ENCODE results near the gene BRD9. TPM values are rescaled to one million over a fixed set of nuclear protein-coding genes. Genes with fewer than 3 reads are reported as not detected.
"Not testable (repeated sequence)": the region's sequence is repeated elsewhere in the genome, so short reads cannot be mapped to it uniquely, and the experiment has no call there.

Gene BRD9
- total RNA-seq, 1 donor from 2014 or later = 104 TPM

DNA sequence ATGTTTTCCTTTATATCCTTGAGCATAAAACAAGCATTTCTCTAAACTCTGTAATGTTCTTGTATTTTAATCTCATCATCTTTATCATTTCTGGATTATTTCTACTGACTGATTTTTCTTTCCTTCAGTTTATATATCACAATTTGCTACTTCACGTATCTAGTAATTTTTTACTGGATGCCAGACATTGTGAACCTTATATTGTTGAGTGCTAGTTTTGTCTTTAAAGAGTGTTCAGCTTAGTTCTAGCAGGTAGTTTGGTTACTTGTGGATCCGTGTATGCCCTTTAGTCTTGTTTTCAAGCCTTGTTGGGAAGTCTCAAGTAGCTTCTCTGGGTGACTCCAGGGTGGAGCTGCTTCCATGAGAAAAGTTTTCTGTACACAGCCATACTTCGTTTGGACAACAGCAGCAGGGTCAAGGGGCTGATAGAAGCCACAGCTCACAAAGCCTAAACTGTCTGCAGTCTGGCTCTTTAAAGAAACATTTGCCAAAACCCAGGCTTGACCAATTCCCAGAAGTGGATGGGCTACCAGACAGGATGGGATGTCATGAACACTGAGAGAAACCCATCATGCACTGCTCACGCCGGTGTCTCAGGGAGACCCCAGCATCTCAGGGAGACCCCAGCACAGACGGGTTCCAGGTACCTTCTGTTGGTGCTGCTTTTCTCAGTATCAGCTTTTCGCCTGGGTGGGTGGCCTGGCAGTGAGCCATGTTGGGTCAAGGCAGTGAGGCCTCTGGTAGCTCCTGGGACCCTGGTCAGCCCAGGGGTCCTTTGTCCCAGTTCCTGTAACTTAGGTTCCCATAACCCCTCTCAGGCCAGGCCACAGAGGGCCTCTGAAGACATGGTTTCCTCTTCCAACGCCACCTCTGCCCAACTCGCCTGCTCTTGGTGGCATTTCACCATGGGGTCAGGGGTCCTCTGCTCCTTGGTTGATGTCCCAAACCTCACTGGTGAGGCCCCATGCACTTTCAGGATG is 29.1 kb upstream of the BRD9 start:
- H3K36me3 Mint-ChIP-seq (ENCODE audit: unreplicated experiment) = no peaks in the 10 kb centered on the region
- peaks cover 4% of the 10 kb centered on the region for H3K27me3 Mint-ChIP-seq (ENCODE audit: unreplicated experiment)
- no peak overlapping the region for H3K4me3 Mint-ChIP-seq (ENCODE audit: unreplicated experiment)
- H3K27ac Mint-ChIP-seq (ENCODE audit: unreplicated experiment) = no peak overlapping the region
- peaks cover 10% of the 10 kb centered on the region for H3K4me1 Mint-ChIP-seq (ENCODE audit: low read depth, unreplicated experiment)
- TF ChIP-seq, protein P1, sequence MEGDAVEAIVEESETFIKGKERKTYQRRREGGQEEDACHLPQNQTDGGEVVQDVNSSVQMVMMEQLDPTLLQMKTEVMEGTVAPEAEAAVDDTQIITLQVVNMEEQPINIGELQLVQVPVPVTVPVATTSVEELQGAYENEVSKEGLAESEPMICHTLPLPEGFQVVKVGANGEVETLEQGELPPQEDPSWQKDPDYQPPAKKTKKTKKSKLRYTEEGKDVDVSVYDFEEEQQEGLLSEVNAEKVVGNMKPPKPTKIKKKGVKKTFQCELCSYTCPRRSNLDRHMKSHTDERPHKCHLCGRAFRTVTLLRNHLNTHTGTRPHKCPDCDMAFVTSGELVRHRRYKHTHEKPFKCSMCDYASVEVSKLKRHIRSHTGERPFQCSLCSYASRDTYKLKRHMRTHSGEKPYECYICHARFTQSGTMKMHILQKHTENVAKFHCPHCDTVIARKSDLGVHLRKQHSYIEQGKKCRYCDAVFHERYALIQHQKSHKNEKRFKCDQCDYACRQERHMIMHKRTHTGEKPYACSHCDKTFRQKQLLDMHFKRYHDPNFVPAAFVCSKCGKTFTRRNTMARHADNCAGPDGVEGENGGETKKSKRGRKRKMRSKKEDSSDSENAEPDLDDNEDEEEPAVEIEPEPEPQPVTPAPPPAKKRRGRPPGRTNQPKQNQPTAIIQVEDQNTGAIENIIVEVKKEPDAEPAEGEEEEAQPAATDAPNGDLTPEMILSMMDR (IDR thresholded peaks at IDR 0.05; ENCODE audit: partially characterized antibody, unreplicated experiment) = no peak
- peaks cover 3% of the 10 kb centered on the region for H3K9me3 Mint-ChIP-seq (ENCODE audit: unreplicated experiment)
- DNase-seq = no peak

DNA sequence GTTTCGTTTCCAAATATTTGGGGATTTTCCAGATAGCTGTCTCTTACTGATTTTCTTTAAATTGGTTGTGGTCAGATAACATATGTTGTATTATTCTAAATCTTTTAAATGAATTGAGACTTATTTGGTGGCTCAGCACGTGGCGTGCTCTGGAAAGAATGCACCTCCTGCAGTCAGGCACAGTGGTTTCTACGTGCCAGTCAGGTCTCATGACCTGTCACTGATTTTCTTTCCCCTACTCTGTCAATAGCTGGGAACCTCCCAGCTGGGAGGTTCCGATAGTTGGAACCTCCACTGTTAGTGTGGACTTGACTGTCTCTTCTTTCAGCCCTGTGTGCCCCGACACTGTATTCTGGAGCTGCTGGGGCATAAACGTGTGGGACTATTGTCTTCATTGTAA is 27.7 kb upstream of the BRD9 start:
- Mint-ChIP-seq H3K9me3 (ENCODE audit: unreplicated experiment) (no peaks in the 10 kb centered on the region), H3K36me3 (ENCODE audit: unreplicated experiment) (no peaks in the 10 kb centered on the region), H3K27me3 (ENCODE audit: unreplicated experiment) (no peaks in the 10 kb centered on the region), H3K4me1 (ENCODE audit: low read depth, unreplicated experiment) (peaks cover 8% of the 10 kb centered on the region), H3K4me3 (ENCODE audit: unreplicated experiment) (no peak overlapping the region), H3K27ac (ENCODE audit: unreplicated experiment) (no peak overlapping the region)
- TF ChIP-seq, protein P1 (IDR thresholded peaks at IDR 0.05; ENCODE audit: partially characterized antibody, unreplicated experiment) = no peak
- no peak for DNase-seq

DNA sequence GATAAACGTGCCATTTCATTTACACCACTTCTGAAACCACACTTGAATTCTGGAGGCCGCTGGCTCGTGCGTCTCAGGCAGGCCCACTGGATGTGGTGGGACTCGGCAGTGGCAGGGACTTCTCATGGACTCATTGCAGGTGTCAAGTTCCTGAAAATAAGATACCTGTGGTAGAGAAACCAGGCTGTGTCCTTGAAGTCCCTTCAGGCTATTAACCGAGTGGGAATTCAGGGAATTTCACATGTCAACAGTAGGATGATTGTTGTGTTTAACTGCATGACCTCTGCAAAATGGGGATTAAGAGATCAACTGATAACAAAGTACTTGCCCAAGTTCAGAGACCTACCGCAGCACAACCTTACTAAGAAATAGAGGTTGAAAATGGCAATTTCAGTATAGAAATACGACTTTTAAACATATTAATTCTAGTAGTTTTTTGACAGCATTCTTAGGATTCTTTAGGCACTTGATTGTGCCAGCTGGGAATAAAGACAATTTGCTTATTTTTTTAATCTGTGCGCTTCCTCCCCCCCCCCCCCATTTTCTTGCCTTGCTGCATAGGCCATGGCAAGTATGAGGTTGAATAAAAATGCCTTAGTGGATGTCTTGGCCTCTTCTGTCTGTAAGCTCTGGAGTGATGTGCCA is 26.9 kb upstream of the BRD9 start:
- H3K27me3 Mint-ChIP-seq (ENCODE audit: unreplicated experiment) = no peaks in the 10 kb centered on the region
- peaks cover 8% of the 10 kb centered on the region for H3K4me1 Mint-ChIP-seq (ENCODE audit: low read depth, unreplicated experiment)
- DNase-seq = no peak
- H3K27ac Mint-ChIP-seq (ENCODE audit: unreplicated experiment) = no peak overlapping the region
- H3K4me3 Mint-ChIP-seq (ENCODE audit: unreplicated experiment) = no peak overlapping the region
- H3K9me3 Mint-ChIP-seq (ENCODE audit: unreplicated experiment) = no peaks in the 10 kb centered on the region
- TF ChIP-seq, protein P1 (IDR thresholded peaks at IDR 0.05; ENCODE audit: partially characterized antibody, unreplicated experiment) = no peak
- H3K36me3 Mint-ChIP-seq (ENCODE audit: unreplicated experiment) = no peaks in the 10 kb centered on the region

DNA sequence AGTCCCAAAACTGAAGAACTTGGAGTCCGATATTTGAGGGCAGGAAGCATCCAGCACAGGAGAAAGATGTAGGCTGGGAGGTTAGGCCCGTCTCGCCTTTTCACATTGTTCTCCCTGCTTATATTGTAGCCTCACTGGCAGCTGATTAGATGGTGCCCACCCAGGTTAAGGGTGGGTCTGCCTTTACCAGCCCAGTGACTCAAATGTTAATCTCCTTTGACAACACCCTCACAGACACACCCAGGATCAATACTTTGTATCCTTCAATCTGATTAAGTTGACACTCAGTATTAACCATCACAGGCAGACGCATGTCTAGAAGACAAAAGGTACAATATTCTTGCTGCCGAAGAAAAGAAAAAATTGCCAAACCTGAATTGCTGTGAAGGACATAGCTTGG is 26.1 kb upstream of the BRD9 start:
- not testable (repeated sequence) for H3K9me3 Mint-ChIP-seq (ENCODE audit: unreplicated experiment); DNase-seq; H3K27me3 Mint-ChIP-seq (ENCODE audit: unreplicated experiment); H3K4me3 Mint-ChIP-seq (ENCODE audit: unreplicated experiment); H3K27ac Mint-ChIP-seq (ENCODE audit: unreplicated experiment); H3K36me3 Mint-ChIP-seq (ENCODE audit: unreplicated experiment)
- peaks cover 13% of the 10 kb centered on the region for H3K4me1 Mint-ChIP-seq (ENCODE audit: low read depth, unreplicated experiment)

DNA sequence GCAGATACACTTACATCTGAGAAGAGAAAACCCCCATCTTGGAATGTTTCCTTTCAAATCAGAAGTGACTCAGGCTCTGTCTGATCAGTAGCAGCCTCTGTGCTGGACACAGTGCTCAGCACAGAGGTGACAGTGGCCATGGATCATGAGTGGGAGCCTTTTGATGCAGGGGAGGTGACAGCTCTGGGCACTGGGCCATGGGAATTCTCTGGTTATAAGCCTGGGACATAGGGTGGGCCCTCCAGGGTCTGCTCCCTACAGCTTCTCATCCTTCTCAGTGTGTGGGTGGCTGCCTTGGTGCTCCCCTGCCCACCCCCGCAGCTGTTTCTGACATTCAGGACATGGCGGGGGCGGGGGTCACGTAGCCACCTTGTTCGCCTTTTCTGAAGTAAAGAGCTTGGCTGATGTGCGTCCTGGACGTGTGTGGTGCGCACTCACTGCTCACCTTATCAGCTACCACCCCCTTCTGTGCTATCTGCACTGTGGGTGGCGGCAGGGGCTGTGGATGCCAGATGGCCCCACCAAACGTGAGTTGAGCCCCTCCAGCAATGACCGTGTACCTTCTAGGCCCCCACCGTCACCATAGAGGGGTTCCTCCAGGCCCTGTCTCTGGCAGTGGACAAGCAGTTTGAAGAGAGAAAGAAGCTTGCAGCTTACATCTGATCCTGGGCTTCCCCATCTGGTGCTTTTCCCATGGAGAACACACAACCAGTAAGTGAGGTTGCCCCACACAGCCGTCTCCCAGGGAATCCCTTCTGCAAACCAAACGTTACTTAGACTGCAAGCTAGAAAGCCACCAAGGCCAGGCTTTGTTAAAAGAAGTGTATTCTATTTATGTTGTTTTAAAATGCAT is 24.1 kb upstream of the BRD9 start:
- H3K4me1 Mint-ChIP-seq (ENCODE audit: low read depth, unreplicated experiment) = peaks cover 13% of the 10 kb centered on the region
- H3K4me3 Mint-ChIP-seq (ENCODE audit: unreplicated experiment) = no peak overlapping the region
- H3K36me3 Mint-ChIP-seq (ENCODE audit: unreplicated experiment) = no peaks in the 10 kb centered on the region
- TF ChIP-seq, protein P1 (IDR thresholded peaks at IDR 0.05; ENCODE audit: partially characterized antibody, unreplicated experiment) = no peak
- DNase-seq = no peak
- H3K27me3 Mint-ChIP-seq (ENCODE audit: unreplicated experiment) = no peaks in the 10 kb centered on the region
- H3K9me3 Mint-ChIP-seq (ENCODE audit: unreplicated experiment) = peaks cover 2% of the 10 kb centered on the region
- H3K27ac Mint-ChIP-seq (ENCODE audit: unreplicated experiment) = peak overlapping the region; percentile 14
